Right cardiac atrium (tissue), 5 donors: ENCODE data around the gene SIK3. TPM values are rescaled to one million over a fixed set of nuclear protein-coding genes. Genes with fewer than 3 reads are reported as not detected.

Experiments used
- ATAC-seq, 2 donors: fragments of 200-7000 bp; cut with Tn5 transposase; one replicate each; pipeline versions ENCODE4 v1.8.0 to v1.9.1; 2020; ENCODE audit warnings: moderate library complexity in 2 of 2, mild to moderate bottlenecking in 1 of 2
- DNase-seq, 3 donors: peaks; one replicate each; pipeline ENCODE4 v3.0.0-alpha.2; 2020
- H3K27ac ChIP-seq: one replicate; pipeline ENCODE4 v1.5.1; 2013; ENCODE audit warnings: mild to moderate bottlenecking, low read length, control low read depth, moderate library complexity
- H3K27me3 ChIP-seq: one replicate; pipeline ENCODE4 v1.6.1; 2013; ENCODE audit not compliant: control insufficient read depth, insufficient read depth
- H3K4me1 ChIP-seq: one replicate; pipeline ENCODE4 v1.6.1; 2013; ENCODE audit warnings: low read length; ENCODE audit not compliant: control insufficient read depth, insufficient read depth
- H3K4me3 ChIP-seq: one replicate; pipeline ENCODE4 v1.5.1; 2013; ENCODE audit warnings: low read length, control low read depth
- H3K9me3 ChIP-seq: one replicate; pipeline ENCODE4 v1.6.1; 2013; ENCODE audit warnings: low read length; ENCODE audit not compliant: control insufficient read depth
- WGBS: extraction: QIAGEN DNeasy Blood & Tissue Kit; methylation state at CpG from one replicate; pipeline ENCODE4 v1.1.7; 2013; 5-methylcytosine and 5-hydroxymethylcytosine counted together
- intact Hi-C, 4 donors: fragments of 100-400 bp; cut with DNase I; formaldehyde crosslinking; loops; one replicate each; pipeline versions ENCODE4 v1.11.0 to v1.14.0; 2022 to 2023
- polyA plus RNA-seq: library from polyadenylated mRNA; stranded (reverse); fragments of 200-250 nt; gene quantifications from one replicate; pipeline ENCODE4 v1.2.3, GENCODE V29; 2013
- total RNA-seq, 4 donors: library from RNA; stranded (reverse); fragmentation: NEBNext Ultra II Directional; extraction: Animal tissue kit (Norgen Biotek cat#: 25700); gene quantifications; one replicate each; pipeline ENCODE4 v1.2.1, GENCODE V29; 2021
- donor health status: healthy with polysubstance abuse.
- donor health status: DM: no; HTN: yes; CAD: no.
- donor health status: DM: no; HTN: no; CAD: no.
- donor health status: DM: no; HTN: yes; CAD: no; lungs with severe emphysema.
- donor health status: DM: yes; HTN: yes; CAD: no.

SIK3 gene
- total and polyA plus RNA-seq, 5 donors: 13.4 to 46.6 (median 34.6) TPM

DNA sequence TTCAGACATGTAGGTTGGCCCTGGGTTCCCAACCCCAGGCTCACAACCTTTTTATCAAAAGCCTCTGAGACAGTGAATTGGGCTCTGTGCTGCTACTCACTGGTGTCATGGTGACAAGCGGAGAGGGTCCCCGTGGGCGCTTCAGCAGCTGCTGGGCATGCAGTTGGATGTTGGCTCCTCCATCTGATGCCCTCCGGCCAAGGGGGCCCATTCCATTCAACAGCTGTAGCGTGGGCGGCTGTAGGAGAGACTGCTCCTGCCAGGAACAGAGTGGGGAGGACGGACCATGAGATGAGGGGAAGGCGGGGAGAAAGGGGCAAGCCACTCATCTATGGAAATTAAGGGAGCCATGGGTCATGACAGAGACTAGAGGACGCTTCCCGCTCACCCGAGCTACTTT lies 224.8 kb downstream of the SIK3 start:
- intact Hi-C loops: loop anchor here in 3 of 4 donors (10.0 kb wide), 1 partner anchor 351 kb away; no protein-coding TSS in a partner anchor
- ATAC-seq (no peak), DNase-seq (no peak)
- no peaks in the 10 kb centered on the region for H3K27me3 ChIP-seq
- H3K4me1 ChIP-seq: peaks cover 11% of the 10 kb centered on the region
- no peak overlapping the region for H3K27ac ChIP-seq
- WGBS: 94% methylated on average over 11 of the region's 11 CpGs
- H3K4me3 ChIP-seq: no peak overlapping the region
- H3K9me3 ChIP-seq: no peaks in the 10 kb centered on the region

DNA sequence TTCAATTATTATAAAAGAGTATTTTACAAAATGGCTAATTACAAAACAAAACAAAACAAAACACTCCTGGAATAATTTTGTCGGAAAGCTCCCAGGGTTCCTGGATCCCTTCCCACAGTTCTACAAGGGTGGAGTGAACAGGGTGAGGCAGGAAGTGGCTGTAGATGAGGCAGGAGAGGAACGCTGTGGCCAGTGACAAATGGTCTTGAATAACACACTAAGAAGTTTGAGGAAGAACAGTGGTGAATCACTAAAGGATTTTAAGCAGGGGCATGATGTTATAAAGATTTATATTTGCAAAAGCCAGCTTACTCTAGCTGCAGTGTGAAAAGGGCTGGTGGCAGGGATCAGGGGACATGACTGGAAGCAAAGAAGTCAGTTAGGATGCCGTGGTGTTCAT lies 227.0 kb downstream of the SIK3 start:
- Histone ChIP-seq H3K4me3 (no peak overlapping the region), H3K4me1 (peaks cover 8% of the 10 kb centered on the region), H3K27me3 (no peaks in the 10 kb centered on the region), H3K9me3 (no peaks in the 10 kb centered on the region), H3K27ac (peak overlapping the region; percentile 25)
- intact Hi-C loops: loop anchor here in 3 of 4 donors (10.0 kb wide), 1 partner anchor 354 kb away; no protein-coding TSS in a partner anchor
- peak in 1 of 2 donors; percentile 90 for ATAC-seq
- 35% methylated on average over 3 of the region's 3 CpGs for WGBS
- DNase-seq: peak in 1 of 3 donors; percentile 27

DNA sequence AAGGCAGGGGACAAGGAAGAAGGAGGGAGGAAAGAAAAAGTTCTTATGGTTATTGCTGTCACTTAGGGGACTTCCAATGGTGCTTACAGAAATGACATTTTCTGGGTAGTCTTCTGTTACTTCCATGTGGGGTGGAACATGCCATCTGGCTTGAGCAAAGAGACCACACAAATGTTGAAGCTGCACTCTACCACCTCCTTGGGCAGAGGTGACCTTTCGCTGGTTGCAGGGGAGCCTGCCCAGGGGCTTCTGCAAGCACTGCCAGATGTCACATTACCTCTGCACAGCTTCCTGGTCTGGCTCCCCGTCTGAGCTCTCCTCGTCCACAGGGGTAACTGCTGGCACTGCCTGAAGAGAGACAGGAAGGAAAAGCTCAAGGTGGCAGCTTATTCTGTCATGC lies 228.2 kb downstream of the SIK3 start:
- intact Hi-C loops: loop anchor here in 3 of 4 donors (10.0 kb wide), 1 partner anchor 355 kb away; no protein-coding TSS in a partner anchor
- no peak overlapping the region for H3K27ac ChIP-seq
- no peaks in the 10 kb centered on the region for H3K9me3 ChIP-seq
- no peaks in the 10 kb centered on the region for H3K27me3 ChIP-seq
- DNase-seq (no peak), ATAC-seq (no peak)
- H3K4me1 ChIP-seq: peaks cover 8% of the 10 kb centered on the region
- no peak overlapping the region for H3K4me3 ChIP-seq
- WGBS: 78% methylated on average over 3 of the region's 3 CpGs

DNA sequence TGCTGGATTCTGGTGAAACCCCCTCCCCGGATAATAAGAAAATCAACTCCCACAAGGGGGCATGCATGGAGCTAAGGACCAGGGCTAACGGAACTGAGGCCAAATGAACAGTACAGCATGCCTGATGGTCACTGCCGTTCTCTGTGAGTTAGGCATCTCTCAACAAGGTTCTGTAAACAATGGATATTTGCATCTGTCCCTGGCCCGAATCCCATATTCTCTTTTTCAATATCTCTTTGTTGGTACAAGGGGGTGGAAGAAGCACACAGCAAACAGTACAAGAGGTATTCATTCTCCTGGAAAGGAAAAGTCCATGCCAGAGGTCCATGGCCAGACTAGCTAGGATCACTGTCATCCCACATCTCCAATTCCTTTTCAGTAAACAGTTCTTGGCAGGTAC lies 228.6 kb downstream of the SIK3 start:
- DNase-seq (no peak), ATAC-seq (no peak)
- Histone ChIP-seq H3K4me1 (peaks cover 6% of the 10 kb centered on the region), H3K27ac (no peak overlapping the region), H3K27me3 (no peaks in the 10 kb centered on the region), H3K9me3 (no peaks in the 10 kb centered on the region), H3K4me3 (no peak overlapping the region)
- 84% methylated on average over 4 of the region's 4 CpGs for WGBS
- intact Hi-C loops: loop anchor here in 3 of 4 donors (10.0 kb wide), 1 partner anchor 355 kb away; no protein-coding TSS in a partner anchor

DNA sequence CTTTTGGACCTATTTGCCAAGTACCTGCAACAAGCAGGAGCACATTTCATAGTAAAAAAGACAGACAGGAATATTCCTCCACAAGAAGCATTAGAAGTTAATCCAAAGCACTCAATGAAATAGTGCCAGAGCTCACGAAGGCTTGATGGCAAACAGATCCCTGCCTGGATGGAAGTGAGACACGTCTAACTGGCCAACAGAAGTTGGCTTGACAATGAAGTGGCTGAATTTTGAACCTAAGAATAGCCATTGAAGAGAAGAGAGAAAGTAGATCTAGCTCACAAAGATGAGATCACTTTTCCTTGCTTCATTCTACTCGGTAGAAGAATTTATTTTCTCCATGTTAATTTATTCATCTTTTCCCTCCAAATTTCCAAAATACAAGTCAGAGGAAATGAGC lies 230.2 kb downstream of the SIK3 start:
- WGBS: 58% methylated on average over 3 of the region's 3 CpGs
- intact Hi-C loops: no loop called here
- H3K4me1 ChIP-seq: peaks cover 6% of the 10 kb centered on the region
- H3K9me3 ChIP-seq: no peaks in the 10 kb centered on the region
- DNase-seq: no peak
- H3K4me3 ChIP-seq: no peak overlapping the region
- no peak overlapping the region for H3K27ac ChIP-seq
- no peak for ATAC-seq
- H3K27me3 ChIP-seq: no peaks in the 10 kb centered on the region

DNA sequence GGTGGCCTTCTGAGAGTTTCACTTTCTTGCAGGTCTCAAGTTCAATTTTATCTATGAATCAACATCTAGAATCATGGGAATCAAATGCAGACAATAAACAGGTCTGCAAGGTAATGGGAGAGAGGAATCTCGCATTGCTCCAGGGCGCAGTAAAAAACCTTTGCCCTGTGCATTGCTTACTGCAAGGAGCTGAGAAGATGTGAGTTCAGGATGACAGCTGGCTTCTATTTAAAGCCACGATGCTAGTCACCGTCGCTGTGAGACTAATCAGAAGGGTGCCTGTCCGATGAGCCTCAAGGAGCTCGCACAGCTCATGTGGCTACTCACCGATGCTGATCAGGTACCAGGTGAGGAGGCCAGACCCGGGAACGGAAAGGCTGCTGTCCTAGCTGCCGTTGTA lies 230.6 kb downstream of the SIK3 start:
- ATAC-seq: no peak
- no peak overlapping the region for H3K27ac ChIP-seq
- intact Hi-C loops: no loop called here
- no peak overlapping the region for H3K4me3 ChIP-seq
- 87% methylated on average over 11 of the region's 11 CpGs for WGBS
- H3K27me3 ChIP-seq: no peaks in the 10 kb centered on the region
- no peak for DNase-seq
- H3K9me3 ChIP-seq: no peaks in the 10 kb centered on the region
- H3K4me1 ChIP-seq: peaks cover 6% of the 10 kb centered on the region

DNA sequence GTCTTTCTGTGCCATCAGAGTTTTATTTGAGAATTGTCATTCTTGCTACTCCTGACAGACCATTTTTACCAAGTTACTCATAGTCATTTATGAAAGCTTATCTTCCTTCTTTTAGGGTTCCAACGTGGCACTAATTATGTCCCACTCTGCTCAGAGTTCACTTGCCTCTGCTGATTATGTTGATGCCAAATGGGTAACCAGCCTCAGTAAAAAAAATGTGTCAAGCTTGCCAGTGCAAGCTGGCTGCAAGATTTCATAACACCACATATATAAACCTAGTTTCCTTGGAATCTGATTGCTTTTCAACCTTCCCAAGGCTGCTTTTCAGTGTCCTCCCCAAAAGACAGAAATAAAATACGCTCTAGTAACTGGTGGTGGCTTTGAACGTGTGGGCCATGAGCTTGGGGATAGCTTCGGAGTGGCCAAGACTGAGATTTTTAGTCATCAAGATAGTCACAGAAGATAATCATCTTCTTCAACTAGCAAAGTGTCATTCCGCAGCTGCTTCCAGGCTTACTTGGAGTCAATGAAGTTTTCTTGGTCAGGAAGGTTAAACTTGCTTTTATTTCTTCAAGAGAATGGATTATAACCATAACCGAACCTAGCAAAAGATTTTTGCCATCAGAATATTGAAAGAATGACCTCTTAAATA lies 231.3 kb downstream of the SIK3 start:
- H3K4me3 ChIP-seq: no peak overlapping the region
- H3K27me3 ChIP-seq: no peaks in the 10 kb centered on the region
- no peaks in the 10 kb centered on the region for H3K9me3 ChIP-seq
- WGBS: 85% methylated on average over 6 of the region's 6 CpGs
- H3K27ac ChIP-seq: no peak overlapping the region
- peaks cover 6% of the 10 kb centered on the region for H3K4me1 ChIP-seq
- no peak for DNase-seq
- intact Hi-C loops: no loop called here
- no peak for ATAC-seq

DNA sequence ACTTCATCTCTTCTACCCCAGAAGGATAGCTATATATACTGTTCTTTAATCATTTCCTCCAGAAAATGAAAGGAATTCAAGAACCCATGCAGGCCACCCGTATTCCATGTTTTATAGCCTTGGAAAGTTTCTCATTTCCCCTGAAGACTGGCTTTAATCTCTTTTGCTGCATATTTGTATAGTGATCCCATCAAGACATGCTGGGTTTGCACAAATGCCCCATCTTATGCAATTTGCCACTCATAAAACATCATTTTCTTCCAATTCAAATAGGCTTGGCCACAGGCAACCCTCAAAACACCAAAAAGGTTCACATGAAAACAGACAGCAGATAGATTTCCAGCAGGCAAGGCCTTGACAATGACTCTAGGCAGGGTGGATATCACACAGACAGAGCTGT lies 232.5 kb downstream of the SIK3 start:
- no peak overlapping the region for H3K27ac ChIP-seq
- DNase-seq: no peak
- H3K9me3 ChIP-seq: no peaks in the 10 kb centered on the region
- WGBS: 62% methylated on average over 1 of the region's 1 CpG
- intact Hi-C loops: no loop called here
- no peaks in the 10 kb centered on the region for H3K4me1 ChIP-seq
- no peaks in the 10 kb centered on the region for H3K27me3 ChIP-seq
- no peak for ATAC-seq
- no peak overlapping the region for H3K4me3 ChIP-seq

DNA sequence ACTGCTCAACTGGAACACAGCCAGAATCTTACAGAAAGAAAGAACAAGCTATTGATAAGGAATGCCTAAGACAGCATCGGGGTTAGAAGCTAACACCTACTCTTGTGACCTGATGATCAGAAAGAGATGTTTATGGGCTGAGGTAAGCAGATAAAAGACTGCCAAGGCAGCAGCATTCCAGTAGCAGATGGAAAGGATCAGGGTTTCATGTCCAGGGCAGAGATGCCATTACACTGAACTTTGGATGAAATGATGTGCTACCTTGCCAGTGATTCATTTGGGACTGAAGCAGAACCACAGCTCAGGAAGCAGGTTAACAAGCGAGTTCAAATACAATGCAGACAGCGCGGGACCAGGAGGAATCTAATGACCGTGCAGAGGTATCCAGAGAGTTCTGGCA lies 233.7 kb downstream of the SIK3 start:
- 79% methylated on average over 5 of the region's 5 CpGs for WGBS
- Histone ChIP-seq H3K27me3 (no peaks in the 10 kb centered on the region), H3K27ac (no peak overlapping the region), H3K4me1 (no peaks in the 10 kb centered on the region), H3K9me3 (no peaks in the 10 kb centered on the region), H3K4me3 (no peak overlapping the region)
- DNase-seq (no peak), ATAC-seq (no peak)
- intact Hi-C loops: no loop called here

DNA sequence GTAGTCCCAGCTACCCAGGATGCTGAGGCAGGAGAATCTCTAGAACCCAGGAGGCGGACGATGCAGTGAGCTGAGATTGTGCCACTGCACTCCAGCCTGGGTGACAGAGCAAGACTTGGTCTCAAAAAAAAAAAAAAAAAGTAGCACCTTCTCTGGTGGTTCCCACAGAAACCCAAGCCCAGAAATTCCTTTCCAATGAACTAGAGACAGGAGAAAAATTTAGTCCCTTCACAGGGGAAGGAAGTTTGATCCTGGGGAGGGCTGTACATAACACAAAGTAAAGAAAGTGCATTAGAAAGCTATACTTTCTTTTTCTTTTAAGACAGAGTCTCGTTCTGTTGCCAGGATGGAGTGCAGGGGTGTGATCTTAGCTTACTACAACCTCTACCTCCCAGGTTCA lies 235.3 kb downstream of the SIK3 start:
- WGBS: 92% methylated on average over 3 of the region's 3 CpGs

DNA sequence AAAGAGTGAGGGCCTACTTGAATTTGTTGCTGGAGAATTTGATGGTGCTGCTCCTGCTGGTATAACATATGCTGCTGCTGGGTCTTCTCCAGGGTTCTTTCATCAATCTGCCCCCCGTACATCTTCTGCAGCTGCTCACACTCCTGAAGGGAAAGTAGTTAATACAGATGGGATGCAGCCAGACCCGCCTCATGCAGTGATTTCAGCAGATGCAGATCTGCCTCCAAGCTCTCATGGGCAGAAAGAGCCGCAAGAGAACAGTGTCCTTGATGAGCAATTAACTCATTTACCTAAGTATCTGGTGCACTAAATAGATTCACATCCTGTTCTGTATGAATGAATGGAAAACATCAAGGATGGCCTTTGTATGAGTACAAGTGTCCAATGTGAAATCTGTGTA lies 236.0 kb downstream of the SIK3 start:
- Histone ChIP-seq H3K9me3 (no peaks in the 10 kb centered on the region), H3K4me3 (no peak overlapping the region), H3K4me1 (no peaks in the 10 kb centered on the region), H3K27me3 (no peaks in the 10 kb centered on the region), H3K27ac (no peak overlapping the region)
- no peak for DNase-seq
- no peak for ATAC-seq
- intact Hi-C loops: no loop called here
- 74% methylated on average over 3 of the region's 3 CpGs for WGBS

More for the DNA sequence above, 235.3 kb downstream of the SIK3 start:
- Histone ChIP-seq H3K9me3 (no peaks in the 10 kb centered on the region), H3K27ac (no peak overlapping the region), H3K27me3 (no peaks in the 10 kb centered on the region), H3K4me3 (no peak overlapping the region), H3K4me1 (no peaks in the 10 kb centered on the region)
- ATAC-seq: no peak
- intact Hi-C loops: no loop called here
- DNase-seq: no peak

DNA sequence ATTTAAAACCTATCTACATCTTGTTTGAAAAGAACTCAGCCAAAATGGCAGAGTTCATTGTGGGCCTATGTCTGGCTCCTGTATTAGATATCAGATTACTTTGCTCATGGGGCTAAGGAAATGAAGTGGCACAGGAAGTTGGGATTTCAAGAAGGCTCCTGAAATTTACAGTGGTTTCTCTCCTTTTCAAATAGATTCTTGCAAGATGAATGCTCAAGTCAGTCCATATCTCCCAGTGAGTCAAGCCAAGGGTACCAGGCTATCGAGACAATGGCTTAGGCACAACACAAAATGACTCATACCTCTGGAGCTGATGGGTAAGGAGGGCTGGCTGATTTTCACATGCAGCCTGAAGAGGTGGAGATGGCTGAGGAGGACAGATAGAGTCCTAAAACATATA lies 236.7 kb downstream of the SIK3 start:
- ATAC-seq (no peak), DNase-seq (no peak)
- intact Hi-C loops: no loop called here
- H3K4me1 ChIP-seq: no peaks in the 10 kb centered on the region
- no peak overlapping the region for H3K4me3 ChIP-seq
- H3K27me3 ChIP-seq: no peaks in the 10 kb centered on the region
- no peaks in the 10 kb centered on the region for H3K9me3 ChIP-seq
- 91% methylated on average over 1 of the region's 1 CpG for WGBS
- H3K27ac ChIP-seq: no peak overlapping the region
